CD4-positive, CD25-positive, alpha-beta regulatory T cell (primary cell): ENCODE measurements around the gene IFT25. TPM values are rescaled to one million over a fixed set of nuclear protein-coding genes. Genes with fewer than 3 reads are reported as not detected.
A peak's percentile ranks its signal among the peaks of the same experiment; 100 is the strongest.

Experiments used
- ATAC-seq, 2 donors: fragments of 150-1000 bp; cut with Tn5 transposase; one replicate each; pipeline ENCODE4 v1.10.0; 2021; ENCODE audit warnings: low read depth in 2 of 2, moderate number of reproducible peaks in 2 of 2, moderate library complexity in 1 of 2
- DNase-seq, 3 donors: peaks; one replicate each; pipeline versions ENCODE4 v3.0.0 to v3.0.0-alpha.2; 2012 to 2022; ENCODE audit warnings: mixed read lengths in 1 of 3
- H3K27ac ChIP-seq: one replicate; pipeline ENCODE4 v1.7.0; 2013; ENCODE audit warnings: mild to moderate bottlenecking, low read length; ENCODE audit not compliant: insufficient read depth, poor library complexity, severe bottlenecking
- H3K27me3 ChIP-seq: one replicate; pipeline ENCODE4 v1.7.0; 2013; ENCODE audit warnings: low read length; ENCODE audit not compliant: control insufficient read depth, insufficient read depth
- H3K36me3 ChIP-seq: one replicate; pipeline ENCODE4 v1.7.0; 2013; ENCODE audit warnings: mild to moderate bottlenecking, low read length, moderate library complexity; ENCODE audit not compliant: control insufficient read depth, insufficient read depth
- H3K4me1 ChIP-seq: 2 replicates; pipeline ENCODE4 v1.7.0; 2013; ENCODE audit warnings: mild to moderate bottlenecking, low read length; ENCODE audit not compliant: insufficient read depth, control insufficient read depth, poor library complexity, severe bottlenecking
- H3K4me3 ChIP-seq: one replicate; pipeline ENCODE4 v1.7.0; 2013; ENCODE audit warnings: low read depth, mild to moderate bottlenecking, low read length, moderate library complexity
- H3K9me3 ChIP-seq, 2 experiments: 1 replicate in 1 of 2; 2 replicates in 1 of 2; pipeline ENCODE4 v1.7.0; 2013; ENCODE audit warnings: low read length in 2 of 2, mild to moderate bottlenecking in 1 of 2, moderate library complexity in 1 of 2; ENCODE audit not compliant: control insufficient read depth in 2 of 2
- H3K27ac Mint-ChIP-seq, 3 donors: one replicate each; pipeline ENCODE4 v1.8.0; 2020 to 2022; ENCODE audit warnings: mild to moderate bottlenecking in 3 of 3, mixed read lengths in 3 of 3, moderate library complexity in 2 of 3
- H3K27me3 Mint-ChIP-seq: one replicate; pipeline ENCODE4 v1.8.0; 2022; ENCODE audit warnings: mild to moderate bottlenecking, mixed read lengths
- H3K36me3 Mint-ChIP-seq: one replicate; pipeline ENCODE4 v1.8.0; 2020; ENCODE audit warnings: mixed read lengths
- H3K4me1 Mint-ChIP-seq, 4 donors: one replicate each; pipeline ENCODE4 v1.8.0; 2020 to 2022; ENCODE audit warnings: mixed read lengths in 4 of 4, mild to moderate bottlenecking in 1 of 4
- H3K4me3 Mint-ChIP-seq, 4 donors: one replicate each; pipeline ENCODE4 v1.8.0; 2020 to 2022; ENCODE audit warnings: mild to moderate bottlenecking in 4 of 4, mixed read lengths in 4 of 4, moderate library complexity in 3 of 4
- H3K9me3 Mint-ChIP-seq, 7 donors: one replicate each; pipeline ENCODE4 v1.8.0; 2020 to 2022; ENCODE audit warnings: mixed read lengths in 7 of 7, mild to moderate bottlenecking in 3 of 7, moderate library complexity in 2 of 7
- polyA plus RNA-seq, 4 donors: library from polyadenylated mRNA; unstranded; fragments of 300-500 nt; fragmentation: Illumina TruSeq; gene quantifications; one replicate each; pipeline ENCODE4 v1.2.3, GENCODE V29; 2021
- total RNA-seq: library from RNA; stranded (reverse); gene quantifications from one replicate; pipeline ENCODE4 v1.2.3, GENCODE V29; 2022

Gene IFT25
- total and polyA plus RNA-seq, 5 donors from 2014 or later, result 23.0 to 74.7 (median 58.9) TPM

DNA sequence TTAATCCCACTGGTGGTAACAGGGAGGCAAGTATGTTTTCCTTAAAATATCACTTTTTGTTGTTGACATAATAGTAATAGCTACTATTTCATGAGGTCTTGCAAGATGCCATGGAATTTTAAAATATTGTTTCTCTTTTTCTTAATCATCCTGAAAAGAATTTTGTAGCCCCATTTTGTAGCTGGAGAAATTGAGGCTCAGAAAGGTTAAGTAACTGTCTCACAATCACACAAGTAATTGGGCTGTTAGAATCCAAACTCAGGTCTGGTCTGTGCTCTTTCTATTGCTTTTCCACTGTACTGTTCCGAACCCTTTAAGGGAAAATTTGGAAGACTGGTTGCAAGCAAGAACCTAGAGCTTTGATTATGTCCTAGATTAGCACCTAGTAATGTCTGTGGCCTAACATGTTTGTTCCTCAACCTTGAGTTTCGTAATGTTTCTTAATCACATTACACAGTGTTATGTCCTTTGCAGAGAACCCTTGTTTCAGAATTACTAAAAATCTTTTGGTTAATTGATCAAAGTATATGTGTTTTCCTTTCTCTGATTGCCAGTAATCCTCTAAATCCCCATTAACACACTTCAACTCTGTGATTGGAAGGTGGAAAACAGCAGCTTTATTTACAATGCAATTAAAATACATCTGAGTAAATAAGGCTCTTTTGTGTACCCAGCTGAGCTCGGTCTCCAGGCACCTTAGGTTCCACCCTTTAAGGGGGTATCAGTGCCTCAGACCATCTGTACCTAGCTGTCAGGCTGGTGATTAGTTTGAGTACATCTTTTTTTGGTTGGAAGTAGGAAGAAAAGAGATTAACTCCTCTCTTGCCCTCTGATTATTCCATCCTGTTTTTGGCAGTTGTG, 11.0 kb upstream of the IFT25 start:
- Mint-ChIP-seq H3K27me3 (no peaks in the 10 kb centered on the region), H3K27ac (peak overlapping the region in 1 of 3 donors; percentile 46)

DNA sequence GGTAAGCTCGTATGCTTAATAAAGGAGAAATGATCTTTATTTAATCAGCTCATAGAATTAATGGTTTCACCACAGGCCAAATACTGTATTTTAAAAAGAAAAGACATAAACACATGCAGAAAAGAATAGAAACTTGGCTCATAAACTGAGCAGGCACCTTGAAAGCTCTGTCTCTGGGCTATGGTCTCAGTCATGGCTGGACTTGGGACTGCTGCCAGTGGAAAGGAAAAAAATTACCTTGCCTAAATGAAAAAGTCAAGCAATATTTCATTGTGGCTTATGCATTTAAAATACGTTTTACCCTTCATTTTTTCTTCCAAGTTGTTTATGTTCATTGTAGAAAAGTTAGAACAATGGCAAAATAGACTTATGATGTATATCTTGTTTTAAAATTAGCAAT, 8.6 kb upstream of the IFT25 start:
- no peak for DNase-seq
- ATAC-seq, result no peak
- H3K9me3 Mint-ChIP-seq, result peaks cover 0 to 2% (median 0%) of the 10 kb centered on the region in 7 donors
- peaks cover 31% of the 10 kb centered on the region for H3K36me3 ChIP-seq
- H3K4me1 ChIP-seq, result no peaks in the 10 kb centered on the region
- no peaks in the 10 kb centered on the region for H3K9me3 ChIP-seq
- no peak overlapping the region for H3K27ac ChIP-seq
- no peaks in the 10 kb centered on the region for H3K27me3 Mint-ChIP-seq
- peaks cover 0 to 16% (median 4%) of the 10 kb centered on the region in 4 donors for H3K4me1 Mint-ChIP-seq
- no peak overlapping the region for H3K4me3 Mint-ChIP-seq
- H3K36me3 Mint-ChIP-seq, result peaks cover 14% of the 10 kb centered on the region
- no peaks in the 10 kb centered on the region for H3K27me3 ChIP-seq
- H3K4me3 ChIP-seq, result no peak overlapping the region
- no peak overlapping the region for H3K27ac Mint-ChIP-seq

More for the DNA sequence above, 11.0 kb upstream of the IFT25 start:
- Mint-ChIP-seq H3K4me1 (peaks cover 0 to 10% (median 6%) of the 10 kb centered on the region in 4 donors), H3K4me3 (no peak overlapping the region), H3K36me3 (peaks cover 20% of the 10 kb centered on the region), H3K9me3 (no peaks in the 10 kb centered on the region)
- Histone ChIP-seq H3K4me3 (no peak overlapping the region), H3K27me3 (no peaks in the 10 kb centered on the region), H3K4me1 (no peaks in the 10 kb centered on the region), H3K9me3 (no peaks in the 10 kb centered on the region), H3K36me3 (peaks cover 38% of the 10 kb centered on the region), H3K27ac (no peak overlapping the region)
- ATAC-seq (no peak), DNase-seq (no peak)

- Mint-ChIP-seq H3K27me3 (no peaks in the 10 kb centered on the region), H3K9me3 (peaks cover 0 to 2% (median 0%) of the 10 kb centered on the region in 7 donors), H3K27ac (no peak overlapping the region), H3K4me3 (no peak overlapping the region), H3K36me3 (peaks cover 9% of the 10 kb centered on the region), H3K4me1 (peaks cover 7 to 25% (median 17%) of the 10 kb centered on the region in 4 donors)
- Histone ChIP-seq H3K9me3 (no peaks in the 10 kb centered on the region), H3K4me3 (no peak overlapping the region), H3K27me3 (no peaks in the 10 kb centered on the region), H3K4me1 (peaks cover 5% of the 10 kb centered on the region), H3K36me3 (peaks cover 22% of the 10 kb centered on the region), H3K27ac (no peak overlapping the region)
- DNase-seq (no peak), ATAC-seq (no peak)
Observed at GRCh38 chr1:53951697-53952096, 6.2 kb upstream of the IFT25 start.

DNA sequence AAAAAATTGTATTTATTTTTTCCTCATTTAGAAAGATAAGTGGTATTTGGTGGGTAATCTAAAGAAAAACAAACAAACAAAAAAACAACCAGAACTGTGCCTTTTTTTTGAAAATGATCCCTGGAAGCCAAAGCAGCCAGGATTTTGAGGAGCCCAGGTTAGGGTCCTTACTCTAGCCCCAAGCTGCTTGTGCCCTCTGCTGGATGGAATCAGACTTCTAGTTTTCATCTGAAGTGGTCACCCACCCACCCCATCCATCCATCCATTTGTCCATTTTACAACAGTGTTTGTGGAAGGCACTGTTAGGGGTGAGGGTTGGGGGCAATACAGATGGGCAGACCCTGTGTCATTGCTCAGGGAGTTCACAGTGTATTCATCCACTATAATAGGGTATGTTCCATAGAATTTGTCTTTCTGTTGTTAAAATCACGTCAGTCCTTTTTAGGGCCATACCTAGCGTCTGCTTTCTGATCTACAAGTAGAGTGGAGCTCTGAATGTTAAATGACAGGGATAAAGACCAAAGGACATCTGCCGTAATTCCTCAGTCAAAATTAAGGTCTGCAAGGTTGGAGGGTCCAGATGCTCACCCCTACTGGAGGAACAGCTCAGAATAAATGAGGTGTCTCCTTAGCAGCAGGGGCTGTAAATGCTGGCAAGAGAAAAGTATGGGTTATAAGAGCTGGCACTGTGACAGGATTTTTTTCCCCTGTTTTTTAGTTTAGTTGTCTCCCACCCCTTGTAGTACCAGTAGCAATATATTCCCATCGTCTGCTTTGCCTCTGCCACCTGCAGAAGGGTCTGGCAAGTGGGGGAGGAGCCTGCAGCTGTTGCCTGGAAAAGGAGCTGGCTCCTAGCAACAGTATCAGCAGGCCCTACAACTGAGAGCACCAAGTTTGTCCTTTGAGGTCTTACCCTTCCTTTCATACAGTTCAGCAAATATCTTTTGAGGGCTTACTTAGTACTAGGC, 3.8 kb upstream of the IFT25 start:
- DNase-seq (peak in 2 of 3 donors; percentile 17 to 53), ATAC-seq (no peak)
- peaks cover 12 to 36% (median 23%) of the 10 kb centered on the region in 4 donors for H3K4me1 Mint-ChIP-seq
- peaks cover 18% of the 10 kb centered on the region for H3K36me3 ChIP-seq
- peaks cover 0 to 2% (median 0%) of the 10 kb centered on the region in 7 donors for H3K9me3 Mint-ChIP-seq
- no peak overlapping the region for H3K27ac ChIP-seq
- H3K9me3 ChIP-seq, result no peaks in the 10 kb centered on the region
- no peak overlapping the region for H3K4me3 ChIP-seq
- H3K27ac Mint-ChIP-seq, result peak overlapping the region in 1 of 3 donors; percentile 60
- peaks cover 18% of the 10 kb centered on the region for H3K4me1 ChIP-seq
- H3K27me3 Mint-ChIP-seq, result no peaks in the 10 kb centered on the region
- peak overlapping the region in 2 of 4 donors; percentile 36 to 54 for H3K4me3 Mint-ChIP-seq
- peaks cover 9% of the 10 kb centered on the region for H3K36me3 Mint-ChIP-seq
- no peaks in the 10 kb centered on the region for H3K27me3 ChIP-seq

DNA sequence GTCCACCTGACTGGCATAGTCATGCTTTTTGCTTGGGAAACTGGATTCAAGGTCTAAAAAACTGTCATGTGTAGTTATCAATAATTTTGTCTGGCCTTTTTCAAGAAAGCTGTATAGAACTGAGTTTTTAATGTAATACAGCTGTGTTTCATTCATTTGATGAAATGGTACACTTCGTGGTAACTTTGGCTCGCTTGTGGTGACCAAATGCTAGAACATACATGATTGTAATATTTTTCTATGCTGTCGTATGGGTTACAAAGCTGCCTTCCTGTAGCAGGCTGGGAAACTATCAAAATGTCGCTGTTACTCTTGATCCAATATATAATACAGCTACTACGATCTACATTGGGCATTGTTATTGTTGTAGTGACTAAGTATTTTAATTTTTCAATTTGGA, 2.8 kb upstream of the IFT25 start:
- Histone ChIP-seq H3K36me3 (peaks cover 15% of the 10 kb centered on the region), H3K4me1 (peaks cover 28% of the 10 kb centered on the region), H3K9me3 (no peaks in the 10 kb centered on the region), H3K27ac (no peak overlapping the region), H3K27me3 (no peaks in the 10 kb centered on the region), H3K4me3 (no peak overlapping the region)
- Mint-ChIP-seq H3K4me1 (peaks cover 17 to 47% (median 32%) of the 10 kb centered on the region in 4 donors), H3K27ac (peak overlapping the region in 1 of 3 donors; percentile 60), H3K4me3 (peak overlapping the region in 3 of 4 donors; percentile 54 to 86 (median 83)), H3K27me3 (no peaks in the 10 kb centered on the region), H3K36me3 (peaks cover 9% of the 10 kb centered on the region), H3K9me3 (peaks cover 0 to 2% (median 0%) of the 10 kb centered on the region in 7 donors)
- ATAC-seq, result no peak
- DNase-seq, result no peak

- Mint-ChIP-seq H3K36me3 (peaks cover 3% of the 10 kb centered on the region), H3K9me3 (peaks cover 0 to 2% (median 0%) of the 10 kb centered on the region in 7 donors), H3K27ac (peak overlapping the region; percentile 60 to 76 (median 73)), H3K27me3 (no peaks in the 10 kb centered on the region), H3K4me1 (peaks cover 17 to 56% (median 41%) of the 10 kb centered on the region in 4 donors), H3K4me3 (peak overlapping the region; percentile 80 to 89 (median 84))
- Histone ChIP-seq H3K36me3 (peaks cover 7% of the 10 kb centered on the region), H3K27me3 (no peaks in the 10 kb centered on the region), H3K27ac (no peak overlapping the region), H3K4me3 (no peak overlapping the region), H3K9me3 (no peaks in the 10 kb centered on the region), H3K4me1 (peaks cover 37% of the 10 kb centered on the region)
- no peak for DNase-seq
- no peak for ATAC-seq
Observed at GRCh38 chr1:53947172-53947907, 1.8 kb upstream of the IFT25 start.
